Measurements from ENCODE around the gene TMEM145.

- TF ChIP-seq POLR2A (IDR thresholded peaks at IDR 0.05) (no peak), CTCF (IDR thresholded peaks at IDR 0.05) (no peak)
Measured at GRCh38 chr19:42361545-42361910, 48.4 kb downstream of the TMEM145 start.
